Gastroesophageal sphincter (tissue), 3 donors: ENCODE data around the gene RPUSD2.

Experiments
- CTCF ChIP-seq, 4 experiments: fragments of 200-600 bp in 2 of 4; fragments of 450-650 bp in 2 of 4; sonication (generic) in 1 of 4; IDR thresholded peaks; one replicate each; pipeline ENCODE4 v1.5.1; 2017 to 2019; ENCODE audit warnings: antibody characterized with exemption in 4 of 4, mild to moderate bottlenecking in 2 of 4, moderate library complexity in 2 of 4
- POLR2A ChIP-seq, 2 donors: fragments of 450-650 bp; IDR thresholded peaks; one replicate each; pipeline ENCODE4 v1.6.1; 2017; ENCODE audit warnings: antibody characterized with exemption in 2 of 2, mild to moderate bottlenecking in 2 of 2, moderate library complexity in 1 of 2
- POLR2AphosphoS5 ChIP-seq: sonication (generic); formaldehyde crosslinking; IDR thresholded peaks from one replicate; pipeline ENCODE4 v1.6.1; 2017; ENCODE audit warnings: antibody characterized with exemption

GRCh38 chr15:40613080-40613479 lies 44.0 kb downstream of the RPUSD2 start:
- TF ChIP-seq POLR2AphosphoS5 (no peak), POLR2A (IDR thresholded peaks at IDR 0.05) (no peak), CTCF (IDR thresholded peaks at IDR 0.05) (no peak)
